H9 (cell line): ENCODE measurements around the gene TSHZ1. TPM values are rescaled to one million over a fixed set of nuclear protein-coding genes. Genes with fewer than 3 reads are reported as not detected.

Source experiments
- DNase-seq: peaks from one replicate; pipeline ENCODE4 v3.0.0-alpha.2; 2017
- H2AFZ ChIP-seq: one replicate; pipeline ENCODE4 v1.6.1; 2013; ENCODE audit warnings: mild to moderate bottlenecking, low read length, control low read depth, moderate library complexity
- H2AK5ac ChIP-seq: 2 replicates; pipeline ENCODE4 v1.6.1; 2013; ENCODE audit warnings: low read length, control low read depth, mixed read lengths; ENCODE audit not compliant: insufficient read length
- H2BK120ac ChIP-seq: one replicate; pipeline ENCODE4 v1.6.1; 2013; ENCODE audit warnings: low read depth, mild to moderate bottlenecking, low read length, control low read depth, inconsistent platforms; ENCODE audit not compliant: poor library complexity, severe bottlenecking
- H2BK12ac ChIP-seq: 2 replicates; pipeline ENCODE4 v1.6.1; 2013; ENCODE audit warnings: low read length, control low read depth, mixed read lengths, low read depth; ENCODE audit not compliant: insufficient read length
- H2BK15ac ChIP-seq: 2 replicates; pipeline ENCODE4 v1.6.1; 2013; ENCODE audit warnings: low read depth, low read length, control low read depth
- H2BK20ac ChIP-seq: one replicate; pipeline ENCODE4 v1.6.1; 2013; ENCODE audit warnings: low read depth, mild to moderate bottlenecking, low read length, control low read depth, inconsistent platforms; ENCODE audit not compliant: poor library complexity, severe bottlenecking
- H2BK5ac ChIP-seq: 2 replicates; pipeline ENCODE4 v1.6.1; 2013; ENCODE audit warnings: low read length, control low read depth, mixed read lengths; ENCODE audit not compliant: insufficient read length
- H3K14ac ChIP-seq: 2 replicates; pipeline ENCODE4 v1.6.1; 2013; ENCODE audit warnings: low read length, control low read depth; ENCODE audit not compliant: insufficient read depth
- H3K18ac ChIP-seq: 2 replicates; pipeline ENCODE4 v1.6.1; 2013; ENCODE audit warnings: low read depth, mild to moderate bottlenecking, mixed read lengths, low read length, control low read depth; ENCODE audit not compliant: insufficient read length
- H3K23ac ChIP-seq: 2 replicates; pipeline ENCODE4 v1.6.1; 2013; ENCODE audit warnings: low read length, control low read depth, mixed read lengths, low read depth; ENCODE audit not compliant: insufficient read length
- H3K23me2 ChIP-seq: 2 replicates; pipeline ENCODE4 v1.6.1; 2013; ENCODE audit warnings: low read depth, mild to moderate bottlenecking, mixed read lengths, low read length, control low read depth; ENCODE audit not compliant: insufficient read length, poor library complexity, severe bottlenecking
- H3K27ac ChIP-seq: 2 replicates; pipeline ENCODE4 v1.5.1; 2013; ENCODE audit warnings: low read length, control low read depth, mixed read lengths, low read depth; ENCODE audit not compliant: insufficient read length
- H3K27me3 ChIP-seq: 2 replicates; pipeline ENCODE4 v1.6.1; 2013; ENCODE audit warnings: low read length, control low read depth, inconsistent platforms; ENCODE audit not compliant: insufficient read depth
- H3K4ac ChIP-seq: 2 replicates; pipeline ENCODE4 v1.6.1; 2013; ENCODE audit warnings: low read depth, mild to moderate bottlenecking, control low read depth, inconsistent platforms, low read length, moderate library complexity
- H3K4me1 ChIP-seq: 2 replicates; pipeline ENCODE4 v1.6.1; 2013; ENCODE audit warnings: low read length, control low read depth, inconsistent platforms; ENCODE audit not compliant: insufficient read depth
- H3K4me2 ChIP-seq: 2 replicates; pipeline ENCODE4 v1.6.1; 2013; ENCODE audit warnings: low read length, control low read depth, mixed read lengths; ENCODE audit not compliant: insufficient read length, insufficient read depth
- H3K56ac ChIP-seq: 2 replicates; pipeline ENCODE4 v1.6.1; 2013; ENCODE audit warnings: low read depth, mild to moderate bottlenecking, mixed read lengths, low read length, control low read depth; ENCODE audit not compliant: insufficient read length
- H3K79me1 ChIP-seq: 2 replicates; pipeline ENCODE4 v1.6.1; 2013; ENCODE audit warnings: low read depth, mild to moderate bottlenecking, moderate library complexity, low read length, control low read depth, inconsistent platforms; ENCODE audit not compliant: insufficient read depth, poor library complexity, severe bottlenecking
- H3K79me2 ChIP-seq: 2 replicates; pipeline ENCODE4 v1.6.1; 2013; ENCODE audit warnings: low read length, control low read depth, inconsistent platforms; ENCODE audit not compliant: insufficient read depth
- H3K9ac ChIP-seq: 2 replicates; pipeline ENCODE4 v1.6.1; 2013; ENCODE audit warnings: low read length, control low read depth, mixed read lengths; ENCODE audit not compliant: insufficient read length; ENCODE audit errors: extremely low read depth
- H3K9me3 ChIP-seq: one replicate; pipeline ENCODE4 v1.6.1; 2013; ENCODE audit warnings: low read depth, low read length, inconsistent platforms; ENCODE audit not compliant: control insufficient read depth
- H3T11ph ChIP-seq: one replicate; pipeline ENCODE4 v1.6.1; 2013; ENCODE audit warnings: mild to moderate bottlenecking, low read length, control low read depth, inconsistent platforms
- H4K20me1 ChIP-seq: one replicate; pipeline ENCODE4 v1.6.1; 2013; ENCODE audit not compliant: control insufficient read depth, insufficient read length, insufficient read depth
- H4K5ac ChIP-seq: 2 replicates; pipeline ENCODE4 v1.6.1; 2013; ENCODE audit warnings: low read depth, mild to moderate bottlenecking, mixed read lengths, low read length, control low read depth; ENCODE audit not compliant: insufficient read length
- H4K8ac ChIP-seq: replicated peaks from 2 replicates; pipeline ENCODE4 v1.6.1; 2013; ENCODE audit warnings: low read length, control low read depth, mixed read lengths, low read depth; ENCODE audit not compliant: insufficient read length
- H4K91ac ChIP-seq: 2 replicates; pipeline ENCODE4 v1.6.1; 2013; ENCODE audit warnings: low read depth, mild to moderate bottlenecking, moderate library complexity, mixed read lengths, low read length, control low read depth; ENCODE audit not compliant: insufficient read length
- H3K27ac Mint-ChIP-seq, 3 experiments: 2 replicates in 2 of 3; 3 replicates in 1 of 3; pipeline ENCODE4 v1.8.0; 2020 to 2021; ENCODE audit warnings: mixed read lengths in 3 of 3, mild to moderate bottlenecking in 1 of 3, moderate library complexity in 1 of 3
- H3K27me3 Mint-ChIP-seq: 2 replicates; pipeline ENCODE4 v1.8.0; 2021; ENCODE audit warnings: low read depth, mild to moderate bottlenecking, moderate library complexity, mixed read lengths
- H3K36me3 Mint-ChIP-seq, 3 experiments: 2 replicates in 2 of 3; 3 replicates in 1 of 3; pipeline ENCODE4 v1.8.0; 2020 to 2021; ENCODE audit warnings: low read depth in 3 of 3, mixed read lengths in 3 of 3; ENCODE audit not compliant: insufficient read depth in 1 of 3
- H3K4me1 Mint-ChIP-seq, 2 experiments: 2 replicates each; pipeline ENCODE4 v1.8.0; 2020; ENCODE audit warnings: mixed read lengths in 2 of 2
- H3K4me3 Mint-ChIP-seq, 2 experiments: 2 replicates in 1 of 2; 3 replicates in 1 of 2; pipeline ENCODE4 v1.8.0; 2020 to 2021; ENCODE audit warnings: mild to moderate bottlenecking in 2 of 2, mixed read lengths in 2 of 2, moderate library complexity in 1 of 2
- H3K9me3 Mint-ChIP-seq, 2 experiments: 2 replicates in 1 of 2; 3 replicates in 1 of 2; pipeline ENCODE4 v1.8.0; 2020; ENCODE audit warnings: mild to moderate bottlenecking in 2 of 2, mixed read lengths in 2 of 2, moderate library complexity in 1 of 2
- CTCF ChIP-seq: fragments of 200-600 bp; sonication (generic); conservative IDR thresholded peaks from 3 replicates; pipeline ENCODE4 v1.8.0; 2021; ENCODE audit warnings: antibody characterized with exemption, mild to moderate bottlenecking
- WGBS: extraction: QIAGEN DNeasy Blood & Tissue Kit; methylation state at CpG from one replicate; pipeline ENCODE4 v1.1.7; 2013; ENCODE audit warnings: missing lambda C conversion rate, low lambda C conversion rate, mixed read lengths; ENCODE audit not compliant: insufficient read length; ENCODE audit errors: extremely low coverage; 5-methylcytosine and 5-hydroxymethylcytosine counted together
- total RNA-seq: library from RNA; stranded (reverse); gene quantifications from 2 replicates; pipeline ENCODE4 v1.2.1, GENCODE V29; 2021

TSHZ1 gene
- total RNA-seq, 1 experiment from 2014 or later = 0.15 TPM

- no peaks in the 10 kb centered on the region for H3K79me1 ChIP-seq
- no peaks in the 10 kb centered on the region for H3K79me2 ChIP-seq
- no peaks in the 10 kb centered on the region for H3K9me3 ChIP-seq
- H4K8ac ChIP-seq = no peak overlapping the region
- H3K4me3 Mint-ChIP-seq = no peak overlapping the region
- H3K14ac ChIP-seq = no peak overlapping the region
- no peak overlapping the region for H2BK120ac ChIP-seq
- H3K4ac ChIP-seq = no peak overlapping the region
- no peak overlapping the region for H4K5ac ChIP-seq
- no peak overlapping the region for H4K91ac ChIP-seq
- H3K27ac ChIP-seq = no peak overlapping the region
- H3T11ph ChIP-seq = no peak overlapping the region
- no peak overlapping the region for H2BK5ac ChIP-seq
- H2AK5ac ChIP-seq = no peak overlapping the region
- H3K27me3 ChIP-seq = peaks cover 2% of the 10 kb centered on the region; the same call in 1 of the 2 replicates
- H3K27me3 Mint-ChIP-seq = no peaks in the 10 kb centered on the region
- no peak overlapping the region for H3K4me2 ChIP-seq
- H3K9me3 Mint-ChIP-seq = peaks cover 0 to 3% of the 10 kb centered on the region in 2 experiments; a peak in 3 of 5 replicates
- no peak overlapping the region for H3K56ac ChIP-seq
- no peak overlapping the region for H2BK15ac ChIP-seq
- H2AFZ ChIP-seq = no peak overlapping the region
- no CpG with 5 or more reads among the region's 10 CpGs for WGBS
- no peak overlapping the region for H3K23ac ChIP-seq
- H2BK12ac ChIP-seq = no peak overlapping the region
- H3K9ac ChIP-seq = no peak overlapping the region
- no peak overlapping the region for H3K18ac ChIP-seq
- H3K4me1 Mint-ChIP-seq = no peaks in the 10 kb centered on the region
- H3K36me3 Mint-ChIP-seq = no peaks in the 10 kb centered on the region
- TF ChIP-seq CTCF = peak; percentile 26; the same call in 1 of the 3 replicates
- H3K4me1 ChIP-seq = no peaks in the 10 kb centered on the region
- H3K27ac Mint-ChIP-seq = no peak overlapping the region
- H4K20me1 ChIP-seq = no peaks in the 10 kb centered on the region
- H3K23me2 ChIP-seq = no peaks in the 10 kb centered on the region
- no peak for DNase-seq
- no peak overlapping the region for H2BK20ac ChIP-seq
Measured at GRCh38 chr18:75240433-75240832, 29.8 kb downstream of the TSHZ1 start.
